Measurements from ENCODE around the gene PODXL. TPM values are rescaled to one million over a fixed set of nuclear protein-coding genes. Genes with fewer than 3 reads are reported as not detected.

PODXL gene
- 18.8 TPM for total RNA-seq

DNA sequence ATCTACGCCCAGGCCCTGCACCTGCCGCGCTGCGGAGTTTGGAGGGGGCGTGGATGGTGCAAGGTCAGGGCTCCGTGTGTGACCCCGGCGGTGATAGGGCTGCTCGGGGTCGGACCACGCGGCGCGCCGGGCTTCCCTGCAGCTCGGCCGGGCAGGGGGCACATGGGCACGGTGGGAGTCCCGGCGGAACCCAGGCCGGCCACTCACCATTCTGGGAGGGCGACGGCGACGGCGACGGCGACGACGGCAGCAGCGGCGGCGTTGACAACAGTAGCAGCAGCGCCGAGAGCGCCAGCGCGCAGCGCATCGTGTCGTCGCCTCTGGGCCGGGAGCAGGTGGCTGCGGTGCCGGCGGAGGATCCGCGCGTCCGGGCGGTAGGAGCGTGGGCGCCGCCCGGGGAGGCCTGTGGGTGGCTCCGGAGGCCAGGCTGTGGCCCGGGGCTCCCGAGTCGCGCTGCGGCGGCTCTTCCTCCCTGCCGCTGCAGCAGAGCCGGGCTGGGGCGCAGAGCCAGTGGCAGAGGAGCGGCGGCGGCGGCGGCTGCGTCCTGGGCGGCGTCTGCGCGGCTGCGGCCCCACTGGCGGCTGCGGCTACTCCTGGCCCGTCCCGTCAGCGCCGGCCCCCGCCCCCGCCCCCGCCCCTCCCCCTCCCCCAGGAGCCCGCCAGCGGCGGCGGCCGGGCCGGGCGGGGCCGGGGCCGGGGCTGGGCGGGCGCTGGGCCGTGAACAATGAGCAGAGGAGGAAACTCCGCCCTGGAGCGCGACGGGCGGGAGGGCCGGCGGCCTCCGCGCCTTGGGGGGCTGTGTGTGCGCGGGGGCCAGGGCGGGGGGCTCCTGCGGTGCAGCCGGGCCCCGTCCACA lies at the start of gene PODXL:
Gene PODXL (minus strand): TSS at position 576 of the 856 bp plus-strand sequence. CDS start 269 bp downstream, at position 307.
- Histone ChIP-seq H3K9ac (ENCODE audit: low read depth in 1 of 3, low read length in 3 of 3) (peak within 1 kb of the TSS; percentile 64 to 80 (median 65)), H3K27ac (ENCODE audit: low read depth, low read length) (peak within 1 kb of the TSS; percentile 51), H3K4me1 (ENCODE audit: control insufficient read depth in 3 of 3, insufficient read depth in 3 of 3, low read length in 3 of 3) (peaks cover 19 to 23% (median 20%) of the 10 kb centered on the region in 3 donors), H3K36me3 (ENCODE audit: control insufficient read depth in 3 of 3, insufficient read depth in 3 of 3, low read length in 3 of 3) (no peaks in the 10 kb centered on the region), H3K4me3 (ENCODE audit: low read length in 3 of 3) (peak within 1 kb of the TSS; percentile 65 to 73 (median 68)), H3K27me3 (ENCODE audit: control insufficient read depth in 3 of 3, insufficient read depth in 3 of 3, low read length in 3 of 3) (peaks cover 0 to 4% (median 3%) of the 10 kb centered on the region in 3 donors), H3K9me3 (ENCODE audit: control insufficient read depth in 3 of 3, low read length in 3 of 3) (no peaks in the 10 kb centered on the region)

- Histone ChIP-seq H3K36me3 (ENCODE audit: control insufficient read depth in 3 of 3, insufficient read depth in 3 of 3, low read length in 3 of 3) (no peaks in the 10 kb centered on the region), H3K27ac (ENCODE audit: low read depth, low read length) (no peak overlapping the region), H3K9ac (ENCODE audit: low read depth in 1 of 3, low read length in 3 of 3) (no peak overlapping the region), H3K4me3 (ENCODE audit: low read length in 3 of 3) (no peak overlapping the region), H3K27me3 (ENCODE audit: control insufficient read depth in 3 of 3, insufficient read depth in 3 of 3, low read length in 3 of 3) (peaks cover 2 to 3% (median 3%) of the 10 kb centered on the region in 3 donors), H3K4me1 (ENCODE audit: control insufficient read depth in 3 of 3, insufficient read depth in 3 of 3, low read length in 3 of 3) (peaks cover 0 to 12% (median 0%) of the 10 kb centered on the region in 3 donors), H3K9me3 (ENCODE audit: control insufficient read depth in 3 of 3, low read length in 3 of 3) (no peaks in the 10 kb centered on the region)
Observed at GRCh38 chr7:131605280-131605878, 49.0 kb upstream of the PODXL start.

GRCh38 chr7:131604841-131605279 lies 48.4 kb upstream of the PODXL start:
- Histone ChIP-seq H3K36me3 (ENCODE audit: control insufficient read depth in 3 of 3, insufficient read depth in 3 of 3, low read length in 3 of 3) (no peaks in the 10 kb centered on the region), H3K4me1 (ENCODE audit: control insufficient read depth in 3 of 3, insufficient read depth in 3 of 3, low read length in 3 of 3) (peaks cover 0 to 12% (median 0%) of the 10 kb centered on the region in 3 donors), H3K9me3 (ENCODE audit: control insufficient read depth in 3 of 3, low read length in 3 of 3) (no peaks in the 10 kb centered on the region), H3K27me3 (ENCODE audit: control insufficient read depth in 3 of 3, insufficient read depth in 3 of 3, low read length in 3 of 3) (peaks cover 2 to 3% (median 3%) of the 10 kb centered on the region in 3 donors), H3K27ac (ENCODE audit: low read depth, low read length) (no peak overlapping the region), H3K9ac (ENCODE audit: low read depth in 1 of 3, low read length in 3 of 3) (no peak overlapping the region), H3K4me3 (ENCODE audit: low read length in 3 of 3) (no peak overlapping the region)

DNA sequence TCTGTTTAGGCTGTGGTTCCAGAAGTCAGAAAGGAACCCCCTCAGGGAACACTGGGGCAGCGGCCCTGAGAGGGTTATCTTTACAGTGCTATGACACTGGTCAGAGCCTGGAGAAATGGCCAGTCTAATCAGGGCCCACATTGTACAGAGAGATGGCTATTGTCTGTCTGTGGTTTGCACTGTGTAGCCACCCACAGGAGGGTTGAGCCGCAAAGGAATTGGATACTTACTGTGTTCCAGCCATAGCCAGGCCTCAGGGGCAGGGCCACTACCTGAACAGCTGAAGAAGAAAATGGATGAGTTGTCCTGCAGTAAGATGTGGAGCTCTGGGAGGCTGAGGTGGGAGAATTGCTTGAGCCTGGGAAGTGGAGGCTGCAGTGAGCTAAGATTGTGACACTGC lies 47.5 kb upstream of the PODXL start:
- no peaks in the 10 kb centered on the region for H3K9me3 ChIP-seq (ENCODE audit: control insufficient read depth in 3 of 3, low read length in 3 of 3)
- H3K4me3 ChIP-seq (ENCODE audit: low read length in 3 of 3), result no peak overlapping the region
- peaks cover 0 to 12% (median 0%) of the 10 kb centered on the region in 3 donors for H3K4me1 ChIP-seq (ENCODE audit: control insufficient read depth in 3 of 3, insufficient read depth in 3 of 3, low read length in 3 of 3)
- no peaks in the 10 kb centered on the region for H3K36me3 ChIP-seq (ENCODE audit: control insufficient read depth in 3 of 3, insufficient read depth in 3 of 3, low read length in 3 of 3)
- peaks cover 2 to 3% (median 3%) of the 10 kb centered on the region in 3 donors for H3K27me3 ChIP-seq (ENCODE audit: control insufficient read depth in 3 of 3, insufficient read depth in 3 of 3, low read length in 3 of 3)
- H3K9ac ChIP-seq (ENCODE audit: low read depth in 1 of 3, low read length in 3 of 3), result no peak overlapping the region
- no peak overlapping the region for H3K27ac ChIP-seq (ENCODE audit: low read depth, low read length)

- Histone ChIP-seq H3K4me3 (ENCODE audit: low read length in 3 of 3) (no peak overlapping the region), H3K27me3 (ENCODE audit: control insufficient read depth in 3 of 3, insufficient read depth in 3 of 3, low read length in 3 of 3) (peaks cover 2 to 3% (median 3%) of the 10 kb centered on the region in 3 donors), H3K27ac (ENCODE audit: low read depth, low read length) (no peak overlapping the region)
Observed at GRCh38 chr7:131602994-131603372, 46.6 kb upstream of the PODXL start.

DNA sequence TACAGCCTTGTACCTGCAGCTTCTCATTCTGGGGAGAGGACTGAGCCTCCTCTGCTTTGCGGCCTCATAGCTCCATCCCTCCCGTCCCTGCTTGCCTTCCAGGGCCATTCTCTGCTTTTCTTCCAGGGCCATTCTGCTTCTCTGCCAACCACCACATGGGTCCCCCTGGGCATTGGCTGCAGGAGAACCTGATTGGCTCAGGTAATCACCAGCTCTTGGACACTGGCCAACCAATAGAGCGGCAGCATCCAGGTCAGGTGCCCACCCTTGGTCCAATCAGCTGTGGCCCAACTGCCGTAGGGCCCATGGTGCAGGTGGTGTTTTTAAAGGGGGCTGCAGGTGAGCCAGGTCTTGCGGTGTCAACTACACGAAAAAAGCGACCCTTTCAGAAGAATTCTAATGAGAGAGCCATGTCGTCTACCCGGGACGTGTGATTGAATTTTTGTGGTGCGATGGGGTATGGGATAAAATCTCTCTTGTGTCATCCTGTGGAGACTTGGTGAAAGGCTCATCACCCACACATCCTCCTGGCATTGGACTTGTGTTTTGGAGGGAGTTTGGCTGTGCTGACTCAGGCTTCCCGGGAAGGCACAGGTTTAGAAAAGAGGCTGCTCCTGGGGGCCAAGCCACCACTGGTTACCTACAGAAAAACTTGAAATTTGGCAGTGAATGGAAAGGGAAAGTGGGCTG lies 46.0 kb upstream of the PODXL start:
- Histone ChIP-seq H3K4me1 (ENCODE audit: control insufficient read depth in 3 of 3, insufficient read depth in 3 of 3, low read length in 3 of 3) (peaks cover 0 to 7% (median 0%) of the 10 kb centered on the region in 3 donors), H3K9ac (ENCODE audit: low read depth in 1 of 3, low read length in 3 of 3) (no peak overlapping the region), H3K36me3 (ENCODE audit: control insufficient read depth in 3 of 3, insufficient read depth in 3 of 3, low read length in 3 of 3) (no peaks in the 10 kb centered on the region), H3K4me3 (ENCODE audit: low read length in 3 of 3) (no peak overlapping the region), H3K27me3 (ENCODE audit: control insufficient read depth in 3 of 3, insufficient read depth in 3 of 3, low read length in 3 of 3) (peaks cover 0 to 3% (median 0%) of the 10 kb centered on the region in 3 donors), H3K9me3 (ENCODE audit: control insufficient read depth in 3 of 3, low read length in 3 of 3) (no peaks in the 10 kb centered on the region), H3K27ac (ENCODE audit: low read depth, low read length) (no peak overlapping the region)

More at GRCh38 chr7:131602994-131603372, 46.6 kb upstream of the PODXL start:
- Histone ChIP-seq H3K9me3 (ENCODE audit: control insufficient read depth in 3 of 3, low read length in 3 of 3) (no peaks in the 10 kb centered on the region), H3K9ac (ENCODE audit: low read depth in 1 of 3, low read length in 3 of 3) (no peak overlapping the region), H3K4me1 (ENCODE audit: control insufficient read depth in 3 of 3, insufficient read depth in 3 of 3, low read length in 3 of 3) (peaks cover 0 to 12% (median 0%) of the 10 kb centered on the region in 3 donors), H3K36me3 (ENCODE audit: control insufficient read depth in 3 of 3, insufficient read depth in 3 of 3, low read length in 3 of 3) (no peaks in the 10 kb centered on the region)

DNA sequence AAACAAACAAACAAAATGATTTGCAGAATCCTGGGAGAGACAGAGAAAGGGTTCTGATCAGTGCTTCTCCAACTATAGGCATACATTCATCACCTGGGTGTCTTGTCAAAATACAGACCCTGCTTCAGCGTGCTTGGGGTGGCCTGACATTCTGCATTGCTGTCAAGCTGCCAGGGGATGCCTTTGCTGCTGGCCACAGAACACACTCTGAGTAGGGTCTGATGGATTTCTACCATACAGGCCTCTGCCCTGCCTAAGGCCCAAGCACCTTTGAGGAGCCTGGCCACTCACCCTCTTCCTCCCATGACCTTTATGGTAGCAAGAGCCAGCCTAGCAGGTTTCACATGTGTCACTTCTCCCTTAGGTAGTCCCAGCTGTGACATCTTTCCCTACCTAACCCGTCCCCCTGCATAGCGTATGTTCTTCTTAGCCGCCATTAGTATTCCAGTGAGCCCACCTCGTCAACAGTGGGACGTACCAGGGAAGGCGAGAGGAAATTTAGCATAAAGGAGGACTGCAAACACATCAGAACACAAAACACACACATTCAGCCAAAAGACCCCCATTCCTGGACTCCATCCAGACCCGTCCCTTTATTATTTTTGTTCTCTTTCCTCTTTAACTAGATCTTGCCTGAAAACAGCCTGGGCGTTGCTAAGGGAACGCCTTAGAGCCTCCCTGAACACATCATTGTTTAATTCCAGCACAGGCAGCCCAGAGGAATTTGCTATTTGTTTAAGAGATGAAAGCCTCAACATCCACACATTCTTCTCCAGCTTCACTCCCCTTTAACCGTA lies 43.9 kb upstream of the PODXL start:
- Histone ChIP-seq H3K9ac (ENCODE audit: low read depth in 1 of 3, low read length in 3 of 3) (no peak overlapping the region), H3K4me1 (ENCODE audit: control insufficient read depth in 3 of 3, insufficient read depth in 3 of 3, low read length in 3 of 3) (no peaks in the 10 kb centered on the region), H3K4me3 (ENCODE audit: low read length in 3 of 3) (no peak overlapping the region), H3K27ac (ENCODE audit: low read depth, low read length) (no peak overlapping the region), H3K9me3 (ENCODE audit: control insufficient read depth in 3 of 3, low read length in 3 of 3) (no peaks in the 10 kb centered on the region), H3K27me3 (ENCODE audit: control insufficient read depth in 3 of 3, insufficient read depth in 3 of 3, low read length in 3 of 3) (peaks cover 0 to 3% (median 0%) of the 10 kb centered on the region in 3 donors), H3K36me3 (ENCODE audit: control insufficient read depth in 3 of 3, insufficient read depth in 3 of 3, low read length in 3 of 3) (no peaks in the 10 kb centered on the region)

GRCh38 chr7:131596785-131597184 lies 40.4 kb upstream of the PODXL start:
- Histone ChIP-seq H3K4me1 (ENCODE audit: control insufficient read depth in 3 of 3, insufficient read depth in 3 of 3, low read length in 3 of 3) (no peaks in the 10 kb centered on the region), H3K9ac (ENCODE audit: low read depth in 1 of 3, low read length in 3 of 3) (no peak overlapping the region), H3K27me3 (ENCODE audit: control insufficient read depth in 3 of 3, insufficient read depth in 3 of 3, low read length in 3 of 3) (no peaks in the 10 kb centered on the region), H3K27ac (ENCODE audit: low read depth, low read length) (no peak overlapping the region), H3K36me3 (ENCODE audit: control insufficient read depth in 3 of 3, insufficient read depth in 3 of 3, low read length in 3 of 3) (no peaks in the 10 kb centered on the region), H3K9me3 (ENCODE audit: control insufficient read depth in 3 of 3, low read length in 3 of 3) (no peaks in the 10 kb centered on the region), H3K4me3 (ENCODE audit: low read length in 3 of 3) (no peak overlapping the region)

DNA sequence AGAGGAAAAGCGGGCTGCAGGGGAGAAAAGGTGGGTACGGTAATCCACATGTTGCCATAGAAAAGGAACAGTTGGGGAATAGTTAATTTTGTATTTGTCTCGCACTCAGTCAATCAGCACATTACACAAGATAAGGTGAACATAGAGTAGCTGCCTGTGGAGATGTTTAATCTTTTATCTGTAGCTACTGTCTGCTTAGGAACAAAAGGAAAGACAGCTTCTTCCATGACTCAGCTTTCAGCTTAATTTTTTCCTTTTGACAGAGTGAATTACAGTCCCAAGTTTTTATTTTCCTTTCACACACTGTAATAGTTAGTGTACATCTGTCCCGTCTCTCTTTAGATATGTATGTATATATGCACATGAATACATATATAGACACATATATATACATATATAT lies 39.3 kb upstream of the PODXL start:
- Histone ChIP-seq H3K9me3 (ENCODE audit: control insufficient read depth in 3 of 3, low read length in 3 of 3) (no peaks in the 10 kb centered on the region), H3K36me3 (ENCODE audit: control insufficient read depth in 3 of 3, insufficient read depth in 3 of 3, low read length in 3 of 3) (no peaks in the 10 kb centered on the region), H3K9ac (ENCODE audit: low read depth in 1 of 3, low read length in 3 of 3) (no peak overlapping the region), H3K4me1 (ENCODE audit: control insufficient read depth in 3 of 3, insufficient read depth in 3 of 3, low read length in 3 of 3) (no peaks in the 10 kb centered on the region), H3K27ac (ENCODE audit: low read depth, low read length) (no peak overlapping the region), H3K4me3 (ENCODE audit: low read length in 3 of 3) (no peak overlapping the region), H3K27me3 (ENCODE audit: control insufficient read depth in 3 of 3, insufficient read depth in 3 of 3, low read length in 3 of 3) (no peaks in the 10 kb centered on the region)

Data from skeletal muscle tissue (tissue), 4 donors.